HG02981 (cell line): ENCODE measurements around the gene SLC1A4.
"Not testable (repeated sequence)": the region's sequence is repeated elsewhere in the genome, so short reads cannot be mapped to it uniquely, and the experiment has no call there.

ENCODE experiments used
- ATAC-seq: cut with Tn5 transposase; IDR thresholded peaks from one replicate; pipeline ENCODE4 v1.9.1; 2021; ENCODE audit warnings: mild to moderate bottlenecking, moderate library complexity; ENCODE audit not compliant: unreplicated experiment

SLC1A4 gene

DNA sequence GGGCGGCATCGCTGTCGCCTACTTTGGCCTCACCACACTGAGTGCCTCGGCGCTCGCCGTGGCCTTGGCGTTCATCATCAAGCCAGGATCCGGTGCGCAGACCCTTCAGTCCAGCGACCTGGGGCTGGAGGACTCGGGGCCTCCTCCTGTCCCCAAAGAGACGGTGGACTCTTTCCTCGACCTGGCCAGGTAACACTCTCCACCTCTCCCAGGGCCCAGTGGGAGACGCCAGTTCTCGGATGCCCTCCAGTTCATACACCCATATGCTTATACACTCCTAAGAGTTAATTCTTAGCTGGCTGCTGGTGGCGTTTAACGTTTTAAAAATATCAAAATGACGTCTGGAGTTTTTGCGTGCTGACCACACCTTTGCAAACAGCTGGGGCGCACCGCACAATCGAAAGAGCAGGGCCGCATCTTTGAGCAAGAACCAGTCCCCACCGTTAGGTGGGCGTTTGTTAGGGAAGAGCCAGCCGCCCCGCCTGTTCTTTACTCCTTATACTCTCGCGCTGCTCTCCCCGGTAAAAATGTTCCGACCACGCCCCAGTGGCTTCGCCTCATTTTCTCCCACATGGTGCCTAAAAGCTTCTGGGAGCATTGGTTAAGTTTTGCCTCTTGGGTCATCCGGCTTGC lies 899 bp downstream of the SLC1A4 start:
- ATAC-seq, result no peak

- no peak for ATAC-seq
These were observed 1.7 kb downstream of the SLC1A4 start for GRCh38 chr2:64990876-64991275.

DNA sequence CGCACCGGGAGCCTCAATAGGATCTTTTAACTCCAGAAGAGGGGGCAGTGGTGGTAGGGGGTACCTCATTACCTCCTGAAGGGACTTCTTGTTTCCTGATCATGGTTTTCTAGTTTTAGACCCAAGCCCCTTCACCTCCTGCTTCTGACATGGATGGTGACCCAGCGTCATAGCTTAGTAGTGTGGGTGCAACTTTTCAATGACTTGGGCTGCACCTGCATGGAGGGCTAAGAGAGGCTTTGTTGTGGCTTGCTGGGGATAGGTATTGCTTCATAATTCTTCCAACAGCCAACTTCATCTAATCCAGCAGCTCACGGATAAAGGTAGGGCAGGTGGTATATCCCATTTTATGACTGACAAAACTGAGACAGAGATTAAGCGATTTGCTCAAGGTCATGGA lies 3.0 kb downstream of the SLC1A4 start:
- ATAC-seq, result no peak

DNA sequence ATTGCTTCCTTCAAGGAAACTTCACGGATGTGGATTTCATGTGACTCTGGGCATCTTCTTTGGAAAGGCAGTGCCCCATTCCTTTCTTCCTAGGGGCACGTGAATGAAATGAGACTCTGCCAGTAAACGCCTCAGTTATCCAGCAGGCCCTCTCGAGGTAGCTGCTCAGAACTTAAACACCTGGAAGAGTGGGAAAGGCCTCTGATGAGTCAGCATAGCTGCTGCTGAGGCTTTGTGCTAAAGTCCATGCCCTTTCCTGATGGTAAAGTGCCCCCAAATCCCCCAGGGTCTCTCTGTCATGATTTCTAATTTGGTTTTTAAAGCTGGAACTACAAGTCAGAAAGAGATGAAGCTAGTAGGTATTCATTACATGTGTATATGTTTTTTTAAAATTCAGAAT lies 3.8 kb downstream of the SLC1A4 start:
- ATAC-seq, result no peak

DNA sequence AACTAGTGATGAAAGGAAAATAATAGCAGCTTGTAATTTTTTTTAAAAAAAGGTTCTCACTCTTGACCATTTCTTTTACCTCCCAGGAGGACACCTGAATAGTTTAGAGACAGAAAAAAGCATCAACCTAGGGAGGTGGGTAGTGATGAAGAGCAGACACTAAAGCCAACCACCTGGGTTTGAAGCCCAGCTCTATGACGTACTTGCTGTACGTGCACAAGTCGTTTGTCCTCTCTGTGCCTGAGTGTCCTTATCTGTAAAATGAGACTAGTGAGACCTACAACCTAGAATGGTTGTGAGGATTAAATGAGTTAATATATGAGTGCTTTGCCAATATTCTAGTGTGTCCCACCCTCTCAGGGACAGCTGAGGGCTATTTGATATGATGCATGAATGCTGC lies 5.8 kb downstream of the SLC1A4 start:
- ATAC-seq, result no peak

DNA sequence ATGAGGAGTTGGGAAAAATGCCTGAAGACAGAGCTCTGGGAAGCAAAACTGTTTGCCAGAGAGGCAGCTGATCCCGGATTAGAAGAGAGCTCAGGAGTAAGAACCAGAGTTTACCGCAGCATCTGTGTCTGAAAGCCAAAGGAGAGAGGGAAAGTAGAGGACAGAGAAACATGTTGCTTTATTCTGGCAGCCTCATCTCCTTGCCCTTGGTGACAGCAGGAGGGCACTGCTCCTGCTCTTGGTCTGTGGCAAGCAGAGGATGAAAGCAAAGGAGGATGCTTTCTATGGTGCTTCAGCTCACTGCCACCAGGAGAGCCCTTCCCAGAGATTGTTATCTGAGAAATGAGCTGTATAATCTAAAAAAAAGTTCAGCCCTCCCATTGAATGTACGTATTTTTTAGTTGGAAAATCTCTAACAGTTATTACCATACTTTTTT lies 7.7 kb downstream of the SLC1A4 start:
- ATAC-seq, result no peak

GRCh38 chr2:64998658-64999061 lies 9.5 kb downstream of the SLC1A4 start:
- no peak for ATAC-seq

- no peak for ATAC-seq
These were observed 10.6 kb downstream of the SLC1A4 start for GRCh38 chr2:64999754-65000153.

DNA sequence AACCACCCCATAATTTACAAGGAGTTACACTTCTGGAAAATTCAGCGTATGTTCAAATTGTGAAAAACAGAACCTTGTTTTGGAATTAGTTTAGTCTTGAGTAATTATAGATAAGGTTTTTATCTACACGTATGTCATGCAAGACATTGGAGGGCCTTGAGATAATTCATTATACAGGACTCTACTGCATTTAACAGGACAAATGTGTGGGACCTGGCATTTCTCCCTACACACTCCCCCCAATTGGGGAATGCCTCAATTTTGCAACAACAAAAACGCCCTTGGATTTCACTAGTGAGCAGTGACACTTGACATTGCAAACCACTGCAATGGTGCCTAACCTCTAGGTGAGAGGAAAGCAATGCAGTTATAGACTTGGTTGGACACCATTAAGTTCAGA lies 11.4 kb downstream of the SLC1A4 start:
- no peak for ATAC-seq

GRCh38 chr2:65003037-65003436 lies 13.8 kb downstream of the SLC1A4 start:
- ATAC-seq, result no peak

DNA sequence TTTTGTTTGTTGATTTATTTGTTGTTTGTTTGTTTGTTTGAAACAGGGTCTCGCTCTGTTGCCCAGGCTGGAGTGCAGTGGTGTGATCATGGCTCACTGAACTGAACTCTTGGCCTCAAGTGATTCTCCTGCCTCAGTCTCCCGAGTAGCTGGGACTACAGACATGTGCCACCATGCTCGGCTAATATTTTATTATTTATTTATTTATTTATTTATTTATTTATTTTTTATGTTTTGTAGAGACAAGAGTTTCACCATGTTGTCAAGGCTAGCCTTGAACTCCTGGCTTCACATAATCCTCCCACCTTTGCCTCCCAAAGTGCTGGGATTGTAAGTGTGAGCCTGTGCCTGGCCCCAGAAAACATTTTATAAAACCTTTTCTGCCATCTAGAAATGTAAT lies 15.0 kb downstream of the SLC1A4 start:
- ATAC-seq, result not testable (repeated sequence)

- ATAC-seq, result no peak
These were observed 24.6 kb downstream of the SLC1A4 start for GRCh38 chr2:65013776-65014175.

GRCh38 chr2:65015731-65016130 lies 26.5 kb downstream of the SLC1A4 start:
- no peak for ATAC-seq

GRCh38 chr2:65016789-65017188 lies 27.6 kb downstream of the SLC1A4 start:
- ATAC-seq, result no peak

- no peak for ATAC-seq
These were observed 28.1 kb downstream of the SLC1A4 start for GRCh38 chr2:65017335-65017734.

GRCh38 chr2:65018141-65018582 lies 29.0 kb downstream of the SLC1A4 start:
- no peak for ATAC-seq

DNA sequence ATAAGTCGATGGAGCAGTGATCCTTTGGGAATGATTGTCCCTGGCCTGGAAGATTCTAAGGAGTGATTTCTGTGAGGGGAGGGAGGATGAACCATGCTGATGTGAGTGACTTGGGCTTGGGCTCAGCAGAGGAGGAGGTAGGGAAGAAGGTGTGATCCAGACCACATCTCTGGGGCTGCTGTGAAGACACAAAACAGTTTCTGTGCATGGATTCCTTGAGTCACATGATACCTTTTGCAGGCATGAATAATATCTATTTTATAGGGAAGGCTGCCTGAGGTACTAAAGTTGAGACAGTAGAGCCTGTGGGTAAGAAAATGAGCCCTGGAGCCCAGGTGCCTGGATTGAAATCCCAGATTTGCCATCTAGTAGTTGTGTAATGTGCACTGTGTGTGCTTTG lies 29.8 kb downstream of the SLC1A4 start:
- ATAC-seq, result no peak

- no peak for ATAC-seq
These were observed 30.5 kb downstream of the SLC1A4 start for GRCh38 chr2:65019675-65020195.

DNA sequence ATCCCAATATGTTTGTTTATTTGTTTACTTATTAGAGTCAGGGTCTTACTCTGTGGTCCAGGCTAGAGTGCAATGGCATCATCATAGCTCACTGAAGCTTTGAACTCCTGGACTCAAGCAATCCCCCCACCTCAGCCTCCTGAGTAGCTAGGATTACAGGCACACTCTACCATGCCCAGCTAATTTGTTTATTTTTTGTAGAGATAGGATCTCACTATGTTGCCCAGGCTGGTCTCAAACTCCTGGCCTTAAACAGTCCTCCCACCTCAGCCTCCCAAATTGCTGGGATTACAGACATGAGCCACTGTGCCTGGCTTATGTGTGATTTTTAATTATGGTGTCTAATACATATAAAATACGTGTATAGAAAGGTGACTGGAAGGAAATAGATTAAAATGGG lies 31.1 kb downstream of the SLC1A4 start:
- ATAC-seq, result not testable (repeated sequence)

DNA sequence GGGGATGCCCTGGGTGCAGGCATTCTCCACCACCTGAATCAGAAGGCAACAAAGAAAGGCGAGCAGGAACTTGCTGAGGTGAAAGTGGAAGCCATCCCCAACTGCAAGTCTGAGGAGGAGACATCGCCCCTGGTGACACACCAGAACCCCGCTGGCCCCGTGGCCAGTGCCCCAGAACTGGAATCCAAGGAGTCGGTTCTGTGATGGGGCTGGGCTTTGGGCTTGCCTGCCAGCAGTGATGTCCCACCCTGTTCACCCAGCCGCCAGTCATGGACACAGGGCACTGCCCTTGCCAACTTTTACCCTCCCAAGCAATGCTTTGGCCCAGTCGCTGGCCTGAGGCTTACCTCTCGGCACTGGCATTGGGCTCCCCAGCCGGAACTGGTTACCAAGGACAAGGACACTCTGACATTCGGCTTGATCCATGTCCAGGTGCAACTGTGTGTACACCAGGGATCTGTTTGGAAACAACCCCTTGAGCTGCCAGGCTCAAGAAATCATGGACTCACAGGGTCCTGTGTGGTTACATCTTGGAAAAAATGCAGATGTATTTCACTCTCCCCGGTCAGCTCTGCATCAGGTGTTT lies 31.8 kb downstream of the SLC1A4 start:
- no peak for ATAC-seq

GRCh38 chr2:65021709-65022108 lies 32.5 kb downstream of the SLC1A4 start:
- ATAC-seq, result no peak

DNA sequence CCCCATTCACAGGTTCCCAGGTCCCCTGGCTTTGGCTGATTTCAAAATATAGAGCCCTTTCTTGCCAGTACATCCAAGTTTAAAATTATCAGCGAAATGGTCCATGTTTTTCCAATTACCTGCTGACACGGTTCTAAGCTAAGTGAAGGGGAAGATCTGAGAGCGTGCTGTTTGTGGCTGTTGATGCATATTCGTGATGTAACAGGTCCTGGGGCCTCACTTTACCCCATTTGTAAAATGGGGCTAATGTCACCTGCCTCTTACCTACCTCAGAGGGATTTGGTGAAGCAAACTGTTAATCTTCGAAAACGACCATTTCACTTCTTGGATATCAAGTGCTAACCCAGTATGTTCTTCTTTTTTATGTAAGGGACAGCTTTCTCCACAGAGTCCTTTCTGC lies 33.0 kb downstream of the SLC1A4 start:
- no peak for ATAC-seq

- no peak for ATAC-seq
These were observed 34.5 kb downstream of the SLC1A4 start for GRCh38 chr2:65023742-65024141.
